OCI-LY3 (cell line): ENCODE data around the gene EPHA10.
A peak's percentile ranks its signal among the peaks of the same experiment; 100 is the strongest.

Experiments
- H2AFZ ChIP-seq: fragments of 200-600, 300-600 bp; shearing (Covaris generic); 2 replicates; pipeline ENCODE4 v1.6.0; 2014; ENCODE audit warnings: antibody characterized with exemption, low read depth, low read length
- H3K27ac ChIP-seq: fragments of 200-600, 300-600 bp; sonication (generic); 2 replicates; pipeline ENCODE4 v1.5.1; 2014; ENCODE audit warnings: mild to moderate bottlenecking, low read length, moderate library complexity, mixed read lengths
- H3K27me3 ChIP-seq: fragments of 200-600, 300-600 bp; sonication (generic); 2 replicates; pipeline ENCODE4 v1.6.1; 2014; ENCODE audit warnings: low read depth, low read length, mixed read lengths
- H3K36me3 ChIP-seq: fragments of 200-600, 300-600 bp; sonication (generic); replicated peaks from 2 replicates; pipeline ENCODE3; 2014; ENCODE audit warnings: low read depth, low read length, mixed read lengths
- H3K4me1 ChIP-seq: fragments of 300-600, 200-600 bp; sonication (generic); 2 replicates; pipeline ENCODE4 v1.6.1; 2014; ENCODE audit warnings: low read length, mixed read lengths
- H3K4me2 ChIP-seq: fragments of 200-600, 300-600 bp; sonication (generic); 2 replicates; pipeline ENCODE4 v1.6.1; 2014; ENCODE audit warnings: low read length, mixed read lengths
- H3K4me3 ChIP-seq: fragments of 300-600, 200-600 bp; sonication (generic); 2 replicates; pipeline ENCODE4 v1.5.1; 2014; ENCODE audit warnings: antibody characterized with exemption, mild to moderate bottlenecking, low read length, moderate library complexity
- H3K79me2 ChIP-seq: fragments of 300-600, 200-600 bp; shearing (Covaris generic); 2 replicates; pipeline ENCODE4 v1.6.1; 2014; ENCODE audit warnings: mild to moderate bottlenecking, low read length, mixed read lengths
- H3K9ac ChIP-seq: fragments of 300-600, 200-600 bp; shearing (Covaris generic); 2 replicates; pipeline ENCODE4 v1.6.0; 2014; ENCODE audit warnings: mild to moderate bottlenecking, low read length, moderate library complexity
- H3K9me3 ChIP-seq: fragments of 200-600, 300-600 bp; shearing (Covaris generic); 2 replicates; pipeline ENCODE4 v1.6.1; 2014; ENCODE audit warnings: low read length, mixed read lengths; ENCODE audit not compliant: insufficient read depth
- H4K20me1 ChIP-seq: fragments of 200-600, 300-600 bp; sonication (generic); 2 replicates; pipeline ENCODE4 v1.6.1; 2016; ENCODE audit warnings: low read length, mixed read lengths; ENCODE audit not compliant: insufficient read depth
- CTCF ChIP-seq: fragments of 200-600, 300-600 bp; sonication (generic); IDR thresholded peaks from 2 replicates; pipeline ENCODE4 v1.5.1; 2014; ENCODE audit warnings: antibody characterized with exemption, low read length, low read depth
- EZH2phosphoT487 ChIP-seq: fragments of 200-600 bp; shearing (Covaris generic); IDR thresholded peaks from 2 replicates; pipeline ENCODE4 v1.6.1; 2018; ENCODE audit warnings: antibody characterized with exemption, mixed run types, low read depth

EPHA10 gene

GRCh38 chr1:37755290-37755689 is 9.6 kb downstream of the EPHA10 start:
- Histone ChIP-seq H3K4me2 (no peak overlapping the region), H3K9me3 (no peaks in the 10 kb centered on the region), H3K79me2 (no peaks in the 10 kb centered on the region), H3K27me3 (0 out of 2 replicates have a peak, but pooled peaks cover 3% of the 10 kb centered on the region), H3K4me3 (no peak overlapping the region), H3K9ac (no peak overlapping the region), H3K36me3 (no peaks in the 10 kb centered on the region), H3K4me1 (peaks cover 3% of the 10 kb centered on the region; the same call in 1 of the 2 replicates), H2AFZ (no peak overlapping the region), H4K20me1 (no peaks in the 10 kb centered on the region), H3K27ac (no peak overlapping the region)
- TF ChIP-seq EZH2phosphoT487 (no peak), CTCF (no peak)

- Histone ChIP-seq H3K27ac (no peak overlapping the region), H3K4me1 (peaks cover 3% of the 10 kb centered on the region; the same call in 1 of the 2 replicates), H3K27me3 (0 out of 2 replicates have a peak, but pooled peaks cover 3% of the 10 kb centered on the region), H3K36me3 (no peaks in the 10 kb centered on the region), H3K9me3 (no peaks in the 10 kb centered on the region), H2AFZ (no peak overlapping the region), H3K9ac (no peak overlapping the region), H4K20me1 (no peaks in the 10 kb centered on the region), H3K79me2 (no peaks in the 10 kb centered on the region), H3K4me2 (peak overlapping the region; percentile 30; the same call in 1 of the 2 replicates), H3K4me3 (peak overlapping the region; percentile 66)
- TF ChIP-seq CTCF: no peak
These were observed 11.2 kb downstream of the EPHA10 start for GRCh38 chr1:37753473-37754321.

GRCh38 chr1:37752583-37753471 is 12.1 kb downstream of the EPHA10 start:
- H3K4me2 ChIP-seq: peak overlapping the region; percentile 63
- no peaks in the 10 kb centered on the region for H3K79me2 ChIP-seq
- TF ChIP-seq CTCF (no peak), EZH2phosphoT487 (no peak)
- H3K9ac ChIP-seq: no peak overlapping the region
- peak overlapping the region; percentile 66 for H3K4me3 ChIP-seq
- no peaks in the 10 kb centered on the region for H3K36me3 ChIP-seq
- 0 out of 2 replicates have a peak, but pooled peaks cover 3% of the 10 kb centered on the region for H3K27me3 ChIP-seq
- H2AFZ ChIP-seq: no peak overlapping the region
- no peaks in the 10 kb centered on the region for H4K20me1 ChIP-seq
- peaks cover 3% of the 10 kb centered on the region; the same call in 1 of the 2 replicates for H3K4me1 ChIP-seq
- no peaks in the 10 kb centered on the region for H3K9me3 ChIP-seq
- no peak overlapping the region for H3K27ac ChIP-seq

GRCh38 chr1:37752213-37752582 is 12.7 kb downstream of the EPHA10 start:
- Histone ChIP-seq H4K20me1 (no peaks in the 10 kb centered on the region), H2AFZ (no peak overlapping the region; the same call in 1 of the 2 replicates)

More at GRCh38 chr1:37752213-37752582, 12.7 kb downstream of the EPHA10 start:
- Histone ChIP-seq H3K27me3 (0 out of 2 replicates have a peak, but pooled peaks cover 3% of the 10 kb centered on the region), H3K4me2 (peak overlapping the region; percentile 63), H3K9ac (no peak overlapping the region), H3K79me2 (no peaks in the 10 kb centered on the region), H3K4me1 (peaks cover 3% of the 10 kb centered on the region; the same call in 1 of the 2 replicates), H3K36me3 (no peaks in the 10 kb centered on the region), H3K9me3 (no peaks in the 10 kb centered on the region), H3K4me3 (peak overlapping the region; percentile 66), H3K27ac (no peak overlapping the region)
- no peak for TF ChIP-seq CTCF
- TF ChIP-seq EZH2phosphoT487: no peak
